CD14-positive monocyte (primary cell): ENCODE results near the gene ZEB2. TPM values are rescaled to one million over a fixed set of nuclear protein-coding genes. Genes with fewer than 3 reads are reported as not detected.

Source experiments
- DNase-seq, 3 donors: peaks; one replicate each; pipeline ENCODE4 v3.0.0-alpha.2; 2011 to 2022
- H2AFZ ChIP-seq: 2 replicates; pipeline ENCODE4 v1.6.0; 2012; ENCODE audit warnings: mild to moderate bottlenecking, low read depth, low read length, inconsistent platforms; ENCODE audit not compliant: insufficient read depth, poor library complexity, severe bottlenecking
- H3K27ac ChIP-seq, 2 donors: 1 replicate in 1 of 2; 2 replicates in 1 of 2; pipeline ENCODE4 v1.5.1; 2012 to 2013; ENCODE audit warnings: low read length in 2 of 2, control low read depth in 1 of 2, inconsistent platforms in 1 of 2, low read depth in 1 of 2, mild to moderate bottlenecking in 1 of 2
- H3K27me3 ChIP-seq, 2 donors: one replicate each; pipeline versions ENCODE4 v1.6.0 to v1.6.1; 2011 to 2013; ENCODE audit warnings: low read length in 2 of 2; ENCODE audit not compliant: control insufficient read depth in 2 of 2, insufficient read depth in 2 of 2
- H3K36me3 ChIP-seq, 2 donors: replicated peaks in 1 of 2; 1 replicate in 1 of 2; 2 replicates in 1 of 2; pipeline versions ENCODE4 v1.5.1 to v1.6.1; 2012 to 2013; ENCODE audit warnings: low read length in 2 of 2, control low read depth in 1 of 2, inconsistent platforms in 1 of 2, mild to moderate bottlenecking in 1 of 2; ENCODE audit not compliant: insufficient read depth in 2 of 2, control insufficient read depth in 1 of 2
- H3K4me1 ChIP-seq, 2 donors: 1 replicate in 1 of 2; 2 replicates in 1 of 2; pipeline versions ENCODE4 v1.5.1 to v1.6.1; 2012 to 2013; ENCODE audit warnings: low read length in 2 of 2, control low read depth in 1 of 2, inconsistent platforms in 1 of 2, mild to moderate bottlenecking in 1 of 2, moderate library complexity in 1 of 2; ENCODE audit not compliant: insufficient read depth in 2 of 2, control insufficient read depth in 1 of 2
- H3K4me2 ChIP-seq: replicated peaks from 2 replicates; pipeline ENCODE3; 2012; ENCODE audit warnings: low read length, moderate library complexity, mild to moderate bottlenecking; ENCODE audit not compliant: poor library complexity, severe bottlenecking; ENCODE audit errors: extremely low read depth
- H3K4me3 ChIP-seq, 3 experiments: fragments of 200-600 bp in 1 of 3; sonication (generic) in 1 of 3; replicated peaks in 1 of 3; 1 replicate in 2 of 3; 2 replicates in 1 of 3; pipeline ENCODE4 v1.5.1; 2011 to 2013; ENCODE audit warnings: low read length in 3 of 3, mild to moderate bottlenecking in 3 of 3, control low read depth in 2 of 3, low read depth in 2 of 3, inconsistent platforms in 1 of 3, moderate library complexity in 1 of 3
- H3K79me2 ChIP-seq: 2 replicates; pipeline ENCODE4 v1.6.0; 2012; ENCODE audit warnings: mild to moderate bottlenecking, control low read depth, inconsistent platforms, low read length, moderate library complexity; ENCODE audit not compliant: insufficient read depth
- H3K9ac ChIP-seq: 2 replicates; pipeline ENCODE4 v1.6.0; 2017; ENCODE audit warnings: low read length, mild to moderate bottlenecking; ENCODE audit not compliant: insufficient read depth, poor library complexity, severe bottlenecking
- H3K9me3 ChIP-seq, 2 donors: replicated peaks in 1 of 2; 1 replicate in 1 of 2; 2 replicates in 1 of 2; pipeline versions ENCODE4 v1.5.1 to v1.6.1; 2012 to 2013; ENCODE audit warnings: low read length in 2 of 2, control low read depth in 1 of 2; ENCODE audit not compliant: control insufficient read depth in 1 of 2, insufficient read depth in 1 of 2
- H4K20me1 ChIP-seq: 2 replicates; pipeline ENCODE4 v1.6.0; 2012; ENCODE audit warnings: mild to moderate bottlenecking, low read length, control low read depth, moderate library complexity; ENCODE audit not compliant: insufficient read depth
- H3K27ac Mint-ChIP-seq, 7 donors: one replicate each; pipeline ENCODE4 v1.8.0; 2020; ENCODE audit warnings: mild to moderate bottlenecking in 7 of 7, mixed read lengths in 7 of 7, moderate library complexity in 6 of 7, inconsistent platforms in 2 of 7
- H3K27me3 Mint-ChIP-seq, 3 donors: one replicate each; pipeline ENCODE4 v1.8.0; 2021 to 2022; ENCODE audit warnings: low read depth in 3 of 3, mild to moderate bottlenecking in 3 of 3, mixed read lengths in 3 of 3, moderate library complexity in 3 of 3, inconsistent platforms in 1 of 3
- H3K36me3 Mint-ChIP-seq, 2 donors: one replicate each; pipeline ENCODE4 v1.8.0; 2020; ENCODE audit warnings: mixed read lengths in 2 of 2, inconsistent platforms in 1 of 2, mild to moderate bottlenecking in 1 of 2
- H3K4me1 Mint-ChIP-seq: one replicate; pipeline ENCODE4 v1.8.0; 2020; ENCODE audit warnings: mild to moderate bottlenecking, mixed read lengths
- H3K4me3 Mint-ChIP-seq, 2 donors: one replicate each; pipeline ENCODE4 v1.8.0; 2020; ENCODE audit warnings: mild to moderate bottlenecking in 2 of 2, mixed read lengths in 2 of 2, moderate library complexity in 1 of 2
- H3K9me3 Mint-ChIP-seq, 7 donors: one replicate each; pipeline ENCODE4 v1.8.0; 2020 to 2022; ENCODE audit warnings: mixed read lengths in 7 of 7, mild to moderate bottlenecking in 6 of 7, moderate library complexity in 6 of 7, inconsistent platforms in 2 of 7
- CTCF ChIP-seq: fragments of 200-600 bp; IDR thresholded peaks from one replicate; pipeline ENCODE4 v1.8.0; 2022; ENCODE audit warnings: antibody characterized with exemption, mild to moderate bottlenecking
- WGBS: methylation state at CpG from one replicate; pipeline ENCODE4 v1.1.5; 2013; ENCODE audit warnings: missing lambda C conversion rate; ENCODE audit not compliant: insufficient coverage; 5-methylcytosine and 5-hydroxymethylcytosine counted together
- intact Hi-C, 2 donors: fragments of 100-400 bp; cut with micrococcal nuclease; formaldehyde crosslinking; loops; one replicate each; pipeline versions ENCODE4 v1.15.0 to v1.15.1; 2023
- polyA plus RNA-seq, 3 donors: library from polyadenylated mRNA; depleted of rRNA in 1 of 3; unstranded in 2 of 3; stranded (reverse) in 1 of 3; fragments of 300-500 nt in 2 of 3; fragments of >200 nt in 1 of 3; fragmentation: Illumina TruSeq in 2 of 3; gene quantifications; 1 replicate in 2 of 3; 2 replicates in 1 of 3; pipeline ENCODE4 v1.2.3, GENCODE V29; 2012 to 2021

Gene ZEB2
- polyA plus RNA-seq, 3 donors: 76.8 to 325 (median 93.8) TPM

- no peak overlapping the region for H3K4me2 ChIP-seq
- Mint-ChIP-seq H3K9me3 (peaks cover 0 to 1% (median 0%) of the 10 kb centered on the region in 7 donors), H3K27ac (no peak overlapping the region), H3K4me1 (peaks cover 61% of the 10 kb centered on the region), H3K27me3 (no peaks in the 10 kb centered on the region), H3K36me3 (peaks cover 51 to 54% of the 10 kb centered on the region in 2 donors), H3K4me3 (no peak overlapping the region)
- H3K4me1 ChIP-seq: peaks cover 74 to 98% of the 10 kb centered on the region in 2 donors
- WGBS: 100% methylated on average over 1 of the region's 10 CpGs
- no peak for DNase-seq
- H3K27me3 ChIP-seq: no peaks in the 10 kb centered on the region
- H3K27ac ChIP-seq: peak overlapping the region; percentile 15 to 72
- no peak overlapping the region for H3K9ac ChIP-seq
- H3K9me3 ChIP-seq: no peaks in the 10 kb centered on the region
- no peak overlapping the region for H3K4me3 ChIP-seq
- no peak overlapping the region for H2AFZ ChIP-seq
- TF ChIP-seq CTCF: no peak
- intact Hi-C loops: no loop called here
- H4K20me1 ChIP-seq: peaks cover 100% of the 10 kb centered on the region
- H3K79me2 ChIP-seq: peaks cover 100% of the 10 kb centered on the region
- H3K36me3 ChIP-seq: peaks cover 70 to 93% of the 10 kb centered on the region in 2 donors
Observed at GRCh38 chr2:144430722-144431391, 89.1 kb downstream of the ZEB2 start.

GRCh38 chr2:144429396-144430112 is 90.4 kb downstream of the ZEB2 start:
- peaks cover 100% of the 10 kb centered on the region for H3K79me2 ChIP-seq
- no peaks in the 10 kb centered on the region for H3K27me3 ChIP-seq

More at GRCh38 chr2:144429396-144430112, 90.4 kb downstream of the ZEB2 start:
- Mint-ChIP-seq H3K27me3 (no peaks in the 10 kb centered on the region), H3K4me1 (peaks cover 62% of the 10 kb centered on the region), H3K36me3 (peaks cover 50 to 54% of the 10 kb centered on the region in 2 donors), H3K4me3 (no peak overlapping the region), H3K27ac (no peak overlapping the region), H3K9me3 (no peaks in the 10 kb centered on the region)
- Histone ChIP-seq H4K20me1 (peaks cover 100% of the 10 kb centered on the region), H2AFZ (no peak overlapping the region), H3K9me3 (no peaks in the 10 kb centered on the region), H3K27ac (peak overlapping the region; percentile 31 to 63), H3K4me2 (no peak overlapping the region), H3K4me1 (peaks cover 76 to 98% of the 10 kb centered on the region in 2 donors), H3K9ac (no peak overlapping the region), H3K36me3 (peaks cover 70 to 93% of the 10 kb centered on the region in 2 donors), H3K4me3 (no peak overlapping the region)
- peak in 1 of 3 donors; percentile 65 for DNase-seq
- intact Hi-C loops: no loop called here
- WGBS: 8% methylated on average over 2 of the region's 6 CpGs
- no peak for TF ChIP-seq CTCF
